ENCODE measurements around the gene B4GALT5. TPM values are rescaled to one million over a fixed set of nuclear protein-coding genes. Genes with fewer than 3 reads are reported as not detected.
"Not testable (repeated sequence)": the region's sequence is repeated elsewhere in the genome, so short reads cannot be mapped to it uniquely, and the experiment has no call there.

The B4GALT5 gene
- total RNA-seq, 1 donor from 2014 or later = 47.9 TPM

GRCh38 chr20:49674383-49675352, 39.0 kb downstream of the B4GALT5 start:
- Mint-ChIP-seq H3K27me3 (no peaks in the 10 kb centered on the region), H3K9me3 (no peaks in the 10 kb centered on the region), H3K4me1 (ENCODE audit: unreplicated experiment) (peaks cover 69% of the 10 kb centered on the region), H3K4me3 (peak overlapping the region; percentile 37), H3K36me3 (peaks cover 5% of the 10 kb centered on the region), H3K27ac (peak overlapping the region; percentile 85)
- TF ChIP-seq CTCF (conservative IDR thresholded peaks at IDR 0.05) = no peak
- no peak for DNase-seq (ENCODE audit: extremely low spot score, unreplicated experiment)

- no peak overlapping the region for H3K27ac Mint-ChIP-seq
- H3K4me1 Mint-ChIP-seq (ENCODE audit: unreplicated experiment) = peaks cover 62% of the 10 kb centered on the region
- TF ChIP-seq CTCF (conservative IDR thresholded peaks at IDR 0.05) = no peak
- no peaks in the 10 kb centered on the region for H3K27me3 Mint-ChIP-seq
- H3K36me3 Mint-ChIP-seq = peaks cover 4% of the 10 kb centered on the region
- DNase-seq (ENCODE audit: extremely low spot score, unreplicated experiment) = no peak
- H3K4me3 Mint-ChIP-seq = no peak overlapping the region
- H3K9me3 Mint-ChIP-seq = no peaks in the 10 kb centered on the region
Measured at GRCh38 chr20:49672096-49672664, 41.5 kb downstream of the B4GALT5 start.

- H3K4me1 Mint-ChIP-seq (ENCODE audit: unreplicated experiment) = peaks cover 61% of the 10 kb centered on the region
- no peak for DNase-seq (ENCODE audit: extremely low spot score, unreplicated experiment)
- no peaks in the 10 kb centered on the region for H3K9me3 Mint-ChIP-seq
- no peaks in the 10 kb centered on the region for H3K36me3 Mint-ChIP-seq
- no peaks in the 10 kb centered on the region for H3K27me3 Mint-ChIP-seq
- no peak overlapping the region for H3K4me3 Mint-ChIP-seq
- no peak for TF ChIP-seq CTCF (conservative IDR thresholded peaks at IDR 0.05)
- no peak overlapping the region for H3K27ac Mint-ChIP-seq
Measured at GRCh38 chr20:49671433-49671832, 42.2 kb downstream of the B4GALT5 start.

GRCh38 chr20:49669601-49670189, 44.0 kb downstream of the B4GALT5 start:
- Mint-ChIP-seq H3K27me3 (no peaks in the 10 kb centered on the region), H3K9me3 (no peaks in the 10 kb centered on the region), H3K27ac (no peak overlapping the region), H3K36me3 (no peaks in the 10 kb centered on the region), H3K4me1 (ENCODE audit: unreplicated experiment) (peaks cover 58% of the 10 kb centered on the region), H3K4me3 (no peak overlapping the region)
- no peak for DNase-seq (ENCODE audit: extremely low spot score, unreplicated experiment)
- no peak for TF ChIP-seq CTCF (conservative IDR thresholded peaks at IDR 0.05)

GRCh38 chr20:49668878-49669195, 44.8 kb downstream of the B4GALT5 start:
- H3K4me3 Mint-ChIP-seq = peak overlapping the region; percentile 17
- not testable (repeated sequence) for H3K36me3 Mint-ChIP-seq; H3K9me3 Mint-ChIP-seq; H3K27me3 Mint-ChIP-seq; DNase-seq (ENCODE audit: extremely low spot score, unreplicated experiment)
- H3K4me1 Mint-ChIP-seq (ENCODE audit: unreplicated experiment) = peaks cover 53% of the 10 kb centered on the region
- H3K27ac Mint-ChIP-seq = peak overlapping the region; percentile 62

All from type B pancreatic cell (in vitro differentiated cells).